ENCODE measurements around the gene GIPR.

- TF ChIP-seq SRF (IDR thresholded peaks at IDR 0.05; ENCODE audit: low read depth in 2 of 2, low read length in 2 of 2) (no peak), STAT3 (IDR thresholded peaks at IDR 0.05; ENCODE audit: low read depth, low read length) (no peak), ATF3 (IDR thresholded peaks at IDR 0.05; ENCODE audit: borderline replicate concordance, extremely low read depth, low read depth, low read length) (no peak), KAT2A (conservative IDR thresholded peaks at IDR 0.05; ENCODE audit: control insufficient read depth, low read depth, low read length) (no peak), MXI1 (IDR thresholded peaks at IDR 0.05; ENCODE audit: low read depth, low read length) (no peak), CTCF (IDR thresholded peaks at IDR 0.05 in 2 of 3, conservative IDR thresholded peaks at IDR 0.05 in 1 of 3; ENCODE audit: control insufficient read depth in 2 of 3, extremely low read depth in 1 of 3, insufficient read depth in 1 of 3, low read depth in 3 of 3, low read length in 3 of 3) (no peak), POLR2A (IDR thresholded peaks at IDR 0.05; ENCODE audit: low read depth, low read length) (no peak), PBX3 (IDR thresholded peaks at IDR 0.05; ENCODE audit: insufficient replicate concordance, low read depth, low read length) (no peak), SREBF2 (IDR thresholded peaks at IDR 0.05; ENCODE audit: low read length) (no peak), SP1 (IDR thresholded peaks at IDR 0.05; ENCODE audit: low read depth, low read length) (no peak), EGR1 (IDR thresholded peaks at IDR 0.05; ENCODE audit: borderline replicate concordance in 1 of 2, low read depth in 2 of 2, low read length in 2 of 2) (no peak)
These were observed 29.9 kb upstream of the GIPR start for GRCh38 chr19:45637890-45638667.
